ENCODE results near the gene ZNF646.

Gene ZNF646

GRCh38 chr16:31131416-31131815, 57.2 kb downstream of the ZNF646 start:
- no peak for DNase-seq

DNA sequence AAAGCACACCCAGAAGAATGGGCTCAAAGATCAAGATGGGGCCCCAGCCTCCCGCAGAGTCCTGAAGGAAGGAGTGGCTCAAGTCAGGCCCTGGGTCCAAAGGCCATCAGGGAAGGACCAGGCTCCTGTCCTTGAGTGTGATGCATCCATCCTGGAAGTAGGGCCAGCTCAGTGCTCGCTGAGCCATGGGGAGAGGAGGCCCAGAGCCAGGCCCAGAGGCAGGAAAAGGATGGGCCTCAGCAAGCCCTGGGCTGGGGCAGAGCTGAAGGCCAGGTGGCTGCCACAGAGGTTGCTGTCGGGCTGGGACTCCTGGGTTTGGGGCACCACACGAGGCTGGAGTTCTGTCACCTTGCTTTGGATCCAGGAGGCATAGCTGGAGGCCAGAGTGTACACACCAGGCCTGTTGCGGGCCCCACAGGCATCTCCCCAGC, 57.6 kb downstream of the ZNF646 start:
- no peak for DNase-seq

GRCh38 chr16:31132303-31132979, 58.2 kb downstream of the ZNF646 start:
- DNase-seq: no peak

GRCh38 chr16:31133046-31133501, 58.9 kb downstream of the ZNF646 start:
- DNase-seq: no peak

All from fibroblast of skin of scalp (primary cell).